Thoracic aorta (tissue), 2 donors: ENCODE measurements around the gene MMP24OS. TPM values are rescaled to one million over a fixed set of nuclear protein-coding genes. Genes with fewer than 3 reads are reported as not detected.

Source experiments
- ATAC-seq: fragments of 150-250 bp; one replicate; pipeline ENCODE4 v1.8.0; 2017; ENCODE audit warnings: low read depth; ENCODE audit not compliant: insufficient number of reproducible peaks, low FRiP score
- DNase-seq: peaks from one replicate; pipeline ENCODE4 v3.0.0-alpha.2; 2020; ENCODE audit warnings: low spot score
- H3K27ac ChIP-seq, 2 donors: fragments of 200-600 bp; sonication (generic); 1 replicate in 1 of 2; 2 replicates in 1 of 2; pipeline ENCODE4 v1.5.1; 2016; ENCODE audit warnings: mild to moderate bottlenecking in 2 of 2, moderate library complexity in 2 of 2
- H3K27me3 ChIP-seq: fragments of 200-600 bp; sonication (generic); replicated peaks from 2 replicates; pipeline ENCODE4 v1.6.0; 2016; ENCODE audit warnings: mild to moderate bottlenecking; ENCODE audit not compliant: insufficient read depth
- H3K36me3 ChIP-seq: fragments of 200-600 bp; sonication (generic); one replicate; pipeline ENCODE4 v1.5.1; 2016
- H3K4me1 ChIP-seq, 2 donors: fragments of 200-600 bp; sonication (generic); 1 replicate in 1 of 2; 2 replicates in 1 of 2; pipeline versions ENCODE4 v1.5.1 to v1.6.0; 2016; ENCODE audit warnings: low read depth in 2 of 2, mild to moderate bottlenecking in 1 of 2; ENCODE audit not compliant: control insufficient read depth in 1 of 2
- H3K4me3 ChIP-seq: fragments of 200-600 bp; sonication (generic); 2 replicates; pipeline ENCODE4 v1.5.1; 2016; ENCODE audit warnings: mild to moderate bottlenecking
- H3K9me3 ChIP-seq: fragments of 200-600 bp; sonication (generic); 2 replicates; pipeline ENCODE4 v1.5.1; 2016
- CTCF ChIP-seq: fragments of 200-600 bp; sonication (generic); IDR thresholded peaks from one replicate; pipeline ENCODE4 v1.5.1; 2019; ENCODE audit warnings: antibody characterized with exemption
- total RNA-seq, 2 donors: library from RNA; depleted of rRNA; stranded (reverse); fragments of >200 nt; gene quantifications; one replicate each; pipeline versions ENCODE4 v1.1.0 to v1.2.3, GENCODE V29; 2016

Gene MMP24OS
- total RNA-seq, 2 donors from 2014 or later = 38.1 to 38.3 TPM

- Histone ChIP-seq H3K36me3 (no peaks in the 10 kb centered on the region), H3K9me3 (no peaks in the 10 kb centered on the region), H3K27me3 (no peaks in the 10 kb centered on the region), H3K27ac (no peak overlapping the region), H3K4me1 (no peaks in the 10 kb centered on the region), H3K4me3 (no peak overlapping the region)
- TF ChIP-seq CTCF = no peak
- ATAC-seq (no peak), DNase-seq (no peak)
Observed at GRCh38 chr20:35290887-35291417, 13.0 kb upstream of the MMP24OS start.

- no peak for ATAC-seq
- H3K4me3 ChIP-seq = no peak overlapping the region
- H3K36me3 ChIP-seq = no peaks in the 10 kb centered on the region
- no peak for TF ChIP-seq CTCF
- no peaks in the 10 kb centered on the region for H3K9me3 ChIP-seq
- no peak for DNase-seq
- H3K4me1 ChIP-seq = no peaks in the 10 kb centered on the region
- H3K27me3 ChIP-seq = no peaks in the 10 kb centered on the region
- H3K27ac ChIP-seq = no peak overlapping the region
Observed at GRCh38 chr20:35290186-35290886, 12.4 kb upstream of the MMP24OS start.

- Histone ChIP-seq H3K4me3 (no peak overlapping the region), H3K27me3 (no peaks in the 10 kb centered on the region), H3K4me1 (peaks cover 5 to 6% of the 10 kb centered on the region in 2 donors), H3K27ac (no peak overlapping the region), H3K9me3 (no peaks in the 10 kb centered on the region), H3K36me3 (no peaks in the 10 kb centered on the region)
- no peak for TF ChIP-seq CTCF
- ATAC-seq (no peak), DNase-seq (no peak)
Observed at GRCh38 chr20:35288325-35289060, 10.6 kb upstream of the MMP24OS start.

- Histone ChIP-seq H3K4me3 (no peak overlapping the region), H3K36me3 (no peaks in the 10 kb centered on the region), H3K9me3 (no peaks in the 10 kb centered on the region), H3K27me3 (no peaks in the 10 kb centered on the region), H3K27ac (no peak overlapping the region), H3K4me1 (peaks cover 10 to 14% of the 10 kb centered on the region in 2 donors)
- ATAC-seq (no peak), DNase-seq (no peak)
- no peak for TF ChIP-seq CTCF
Observed at GRCh38 chr20:35287509-35288324, 9.8 kb upstream of the MMP24OS start.
